HUES64 (cell line): ENCODE measurements around the gene RAB15.
A peak's percentile ranks its signal among the peaks of the same experiment; 100 is the strongest.
"Not testable (repeated sequence)": the region's sequence is repeated elsewhere in the genome, so short reads cannot be mapped to it uniquely, and the experiment has no call there.

Source experiments
- H3K27ac ChIP-seq: 2 replicates; pipeline ENCODE4 v1.7.0; 2013; ENCODE audit warnings: low read depth, low read length, inconsistent platforms
- H3K27me3 ChIP-seq: 2 replicates; pipeline ENCODE4 v1.6.1; 2013; ENCODE audit warnings: mild to moderate bottlenecking, low read length; ENCODE audit not compliant: insufficient read depth
- H3K36me3 ChIP-seq: 2 replicates; pipeline ENCODE4 v1.6.1; 2013; ENCODE audit warnings: mild to moderate bottlenecking, low read length; ENCODE audit not compliant: insufficient read depth
- H3K4me1 ChIP-seq: 2 replicates; pipeline ENCODE4 v1.6.1; 2013; ENCODE audit warnings: mild to moderate bottlenecking, low read length, moderate library complexity; ENCODE audit not compliant: insufficient read depth
- H3K4me3 ChIP-seq: 2 replicates; pipeline ENCODE4 v1.5.1; 2013; ENCODE audit warnings: mild to moderate bottlenecking, low read length, moderate library complexity
- H3K9ac ChIP-seq: 2 replicates; pipeline ENCODE4 v1.6.1; 2013; ENCODE audit warnings: mild to moderate bottlenecking, low read depth, low read length
- H3K9me3 ChIP-seq: 2 replicates; pipeline ENCODE4 v1.6.1; 2013; ENCODE audit warnings: low read depth, low read length; ENCODE audit not compliant: insufficient read depth
- WGBS: fragments of 150-250, 120-280 bp; methylation state at CpG from one replicate; pipeline ENCODE4 v1.1.7; 2013; ENCODE audit warnings: missing lambda C conversion rate; 5-methylcytosine and 5-hydroxymethylcytosine counted together

RAB15 gene

DNA sequence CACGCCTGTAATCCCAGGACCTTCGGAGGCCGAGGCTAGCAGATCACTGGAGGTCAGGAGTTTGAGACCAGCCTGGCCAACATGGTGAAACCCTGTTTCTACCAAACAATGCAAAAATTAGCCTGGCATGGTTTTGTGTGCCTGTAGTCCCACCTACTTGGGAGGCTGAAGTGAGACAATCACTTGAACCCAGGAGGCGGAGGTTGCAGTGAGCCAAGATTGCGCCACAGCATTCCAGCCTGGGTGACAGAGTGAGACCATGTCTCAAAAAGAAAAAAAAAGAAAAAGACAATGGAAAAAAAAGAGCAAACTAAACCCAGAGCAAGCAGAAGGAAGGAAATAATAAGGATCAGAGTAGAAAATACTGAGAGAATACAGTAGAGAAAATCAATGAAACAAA, 52.5 kb downstream of the RAB15 start:
- 87% methylated on average over 5 of the region's 5 CpGs for WGBS
- no peaks in the 10 kb centered on the region for H3K9me3 ChIP-seq

DNA sequence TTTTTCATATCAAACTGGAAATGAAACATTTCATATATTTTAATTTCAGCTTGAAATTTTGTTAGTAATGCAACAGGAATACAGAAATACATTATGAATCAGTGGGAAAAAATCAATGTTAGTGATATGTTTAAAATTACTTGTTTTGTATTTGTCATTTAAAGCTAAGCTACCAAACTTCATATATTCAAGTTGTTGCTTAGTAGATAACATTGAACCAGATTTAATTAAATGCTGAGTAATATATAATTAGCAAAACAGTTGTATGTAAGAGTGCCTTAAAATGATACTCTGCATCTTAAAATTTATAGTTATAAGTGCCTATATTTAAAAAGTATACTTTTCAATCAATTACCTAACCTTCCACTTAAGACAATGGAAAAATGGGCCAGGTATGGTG, 52.9 kb downstream of the RAB15 start:
- H3K9ac ChIP-seq: no peak overlapping the region
- peaks cover 10% of the 10 kb centered on the region for H3K4me1 ChIP-seq
- no peak overlapping the region for H3K27ac ChIP-seq
- no peak overlapping the region for H3K4me3 ChIP-seq
- H3K36me3 ChIP-seq: peaks cover 11% of the 10 kb centered on the region
- H3K27me3 ChIP-seq: no peaks in the 10 kb centered on the region
- no peaks in the 10 kb centered on the region for H3K9me3 ChIP-seq

More for the DNA sequence above, 52.5 kb downstream of the RAB15 start:
- no peaks in the 10 kb centered on the region for H3K27me3 ChIP-seq
- no peak overlapping the region for H3K9ac ChIP-seq
- H3K36me3 ChIP-seq: peaks cover 15% of the 10 kb centered on the region
- H3K27ac ChIP-seq: no peak overlapping the region
- peaks cover 10% of the 10 kb centered on the region for H3K4me1 ChIP-seq
- H3K4me3 ChIP-seq: no peak overlapping the region

DNA sequence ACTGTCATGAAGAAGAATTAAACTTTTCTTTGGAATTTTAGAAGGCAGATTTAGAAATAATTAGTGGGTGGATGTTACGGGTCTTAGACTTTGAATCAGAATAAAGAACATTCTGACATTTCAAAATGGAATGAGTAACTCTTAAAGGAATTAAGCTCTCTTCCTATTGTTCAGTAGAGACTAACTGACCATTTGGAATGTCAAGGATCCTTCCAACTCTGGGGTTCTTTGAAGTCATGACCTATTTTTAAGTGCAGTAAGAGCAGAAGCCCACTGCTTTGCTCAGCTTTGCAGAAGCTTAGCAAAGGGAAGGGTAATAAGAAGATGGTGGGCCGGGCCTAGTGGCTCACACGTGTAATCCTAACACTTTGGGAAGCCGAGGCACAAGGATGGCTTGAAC, 53.9 kb downstream of the RAB15 start:
- Histone ChIP-seq H3K27me3 (no peaks in the 10 kb centered on the region), H3K9me3 (no peaks in the 10 kb centered on the region), H3K36me3 (peaks cover 4% of the 10 kb centered on the region; the same call in 1 of the 2 replicates), H3K4me3 (no peak overlapping the region), H3K9ac (no peak overlapping the region), H3K4me1 (peaks cover 10% of the 10 kb centered on the region), H3K27ac (no peak overlapping the region)
- WGBS: 91% methylated on average over 4 of the region's 4 CpGs

DNA sequence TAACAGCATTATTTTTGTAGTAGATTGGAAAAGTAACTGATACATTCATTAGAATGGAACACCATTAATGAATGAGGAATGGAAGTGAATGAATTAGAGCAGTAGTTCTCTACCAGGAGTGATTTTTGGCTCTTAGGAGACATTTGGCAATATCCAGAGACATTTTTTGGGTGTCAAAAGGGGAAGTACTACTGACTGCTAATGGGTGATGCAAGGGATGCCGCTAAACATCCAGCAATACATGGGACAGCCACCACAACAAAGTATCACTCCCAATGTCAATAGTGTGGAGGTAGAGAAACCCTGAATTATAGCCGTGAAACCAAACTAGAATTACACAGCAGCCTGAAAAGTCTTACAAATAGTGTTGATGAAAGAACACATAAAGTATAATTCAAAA, 56.3 kb downstream of the RAB15 start:
- H3K9ac ChIP-seq: no peak overlapping the region

DNA sequence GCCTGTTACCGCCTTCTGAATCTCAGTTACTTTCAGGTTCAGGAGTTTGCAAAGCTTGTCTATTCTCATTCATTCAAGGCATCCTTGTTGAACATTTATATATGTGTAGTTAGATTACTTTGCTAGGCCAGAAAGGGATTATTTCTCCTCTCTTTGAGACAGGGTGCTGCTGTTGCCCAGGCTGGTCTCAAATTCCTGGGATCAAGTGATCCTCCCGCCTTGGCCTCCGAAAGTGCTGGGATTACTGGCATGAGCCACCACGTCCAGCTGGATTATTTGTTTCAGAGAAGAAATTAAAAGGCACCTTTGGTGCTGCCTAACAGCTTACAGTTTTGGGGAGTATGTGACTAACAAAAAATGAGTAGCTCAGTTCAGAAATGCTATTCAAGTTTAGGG, 57.1 kb downstream of the RAB15 start:
- WGBS: 47% methylated on average over 4 of the region's 4 CpGs
- H3K27me3 ChIP-seq: no peaks in the 10 kb centered on the region

More for the DNA sequence above, 56.3 kb downstream of the RAB15 start:
- 100% methylated on average over 1 of the region's 2 CpGs for WGBS
- Histone ChIP-seq H3K27ac (no peak overlapping the region), H3K9me3 (no peaks in the 10 kb centered on the region), H3K4me3 (peak overlapping the region; percentile 91), H3K27me3 (no peaks in the 10 kb centered on the region), H3K36me3 (no peaks in the 10 kb centered on the region), H3K4me1 (peaks cover 10% of the 10 kb centered on the region)

DNA sequence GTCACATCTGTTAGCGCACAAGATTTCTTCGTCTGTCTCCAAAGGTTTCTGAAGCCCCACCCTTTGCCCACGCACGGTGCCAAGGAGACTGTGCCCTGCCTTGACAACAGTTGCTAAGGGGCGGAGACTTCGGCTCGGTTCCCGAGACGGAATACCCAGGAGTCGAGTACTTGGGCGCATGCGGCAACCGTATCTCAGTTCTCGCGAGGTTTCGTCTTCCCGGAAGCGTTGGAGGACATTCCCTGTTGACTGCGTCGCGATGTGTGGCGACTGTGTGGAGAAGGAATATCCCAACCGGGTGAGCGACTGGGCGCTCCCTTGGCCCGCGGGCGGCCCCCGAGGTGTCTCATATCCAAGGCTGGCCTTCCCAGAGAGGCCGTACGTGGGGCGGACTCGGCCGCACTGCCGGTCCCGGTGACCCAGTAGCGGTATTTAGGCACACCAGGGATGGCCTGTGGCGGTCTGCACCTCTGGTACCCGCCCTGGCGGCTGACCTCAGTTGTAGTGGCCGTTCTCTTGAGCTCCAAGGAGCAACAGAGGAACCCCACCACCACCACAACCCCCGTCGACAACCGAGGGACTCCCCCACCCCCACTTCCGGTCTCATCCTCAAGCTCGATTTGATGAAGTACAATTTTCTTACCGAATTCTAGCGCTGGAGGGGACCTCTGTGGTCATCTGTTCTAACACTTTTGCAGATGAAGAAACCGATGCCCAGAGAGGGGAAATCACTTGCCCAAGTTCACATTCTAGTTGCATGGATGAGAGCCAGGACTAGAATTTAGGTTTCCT, 57.7 kb downstream of the RAB15 start, which contains the start of gene CHURC1:
Gene CHURC1, plus strand, starts transcription at position 219 of the 792 bp plus-strand sequence. Its CDS starts 41 bp downstream, at position 260.
- H3K9ac ChIP-seq: peak within 1 kb of the TSS; percentile 96
- peak within 1 kb of the TSS; percentile 94 for H3K27ac ChIP-seq
- no peaks in the 10 kb centered on the region for H3K27me3 ChIP-seq
- H3K9me3 ChIP-seq: no peaks in the 10 kb centered on the region
- no peaks in the 10 kb centered on the region for H3K36me3 ChIP-seq
- WGBS: under 1% methylated on average over 49 of the region's 49 CpGs
- H3K4me3 ChIP-seq: peak within 1 kb of the TSS; percentile 91
- peaks cover 10% of the 10 kb centered on the region for H3K4me1 ChIP-seq

More for the DNA sequence above, 57.1 kb downstream of the RAB15 start:
- Histone ChIP-seq H3K9ac (peak overlapping the region; percentile 96), H3K9me3 (no peaks in the 10 kb centered on the region), H3K4me1 (peaks cover 10% of the 10 kb centered on the region), H3K27ac (peak overlapping the region; percentile 94), H3K4me3 (peak overlapping the region; percentile 91), H3K36me3 (no peaks in the 10 kb centered on the region)

DNA sequence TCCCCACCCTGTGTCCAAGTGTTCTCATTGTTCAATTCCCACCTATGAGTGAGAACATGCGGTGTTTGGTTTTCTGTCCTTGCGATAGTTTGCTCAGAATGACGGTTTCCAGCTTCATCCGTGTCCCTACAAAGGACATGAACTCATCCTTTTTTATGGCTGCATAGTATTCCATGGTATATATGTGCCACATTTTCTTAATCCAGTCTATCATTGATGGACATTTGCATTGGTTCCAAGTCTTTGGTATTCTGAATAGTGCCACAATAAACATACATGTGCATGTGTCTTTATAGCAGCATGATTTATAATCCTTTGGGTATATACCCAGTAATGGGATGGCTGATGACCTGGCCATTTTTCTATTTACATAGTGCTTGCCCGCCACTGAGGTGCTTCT, 58.7 kb downstream of the RAB15 start:
- WGBS: 67% methylated on average over 1 of the region's 5 CpGs
- H3K4me3 ChIP-seq, H3K9me3 ChIP-seq, H3K36me3 ChIP-seq, H3K27me3 ChIP-seq, H3K27ac ChIP-seq, H3K9ac ChIP-seq: not testable (repeated sequence)
- H3K4me1 ChIP-seq: peaks cover 10% of the 10 kb centered on the region

DNA sequence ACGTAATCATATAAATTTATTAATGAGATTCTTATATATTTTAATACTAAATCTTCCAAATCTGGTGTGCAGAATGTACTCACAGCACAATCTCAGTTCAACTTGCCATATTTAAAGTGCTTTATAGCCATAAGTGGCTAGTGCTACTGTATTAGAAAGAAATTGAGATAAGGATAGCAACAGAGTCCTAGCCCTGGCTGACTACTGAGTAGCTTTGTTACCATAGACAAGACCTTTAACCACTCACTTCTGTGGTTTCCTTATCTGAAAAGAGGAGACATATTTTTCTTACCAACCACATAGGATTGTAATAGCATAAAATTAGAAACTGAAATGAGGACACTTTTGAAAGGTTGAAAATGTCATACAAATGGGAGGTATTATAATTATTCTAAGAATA, 59.9 kb downstream of the RAB15 start:
- Histone ChIP-seq H3K36me3 (no peaks in the 10 kb centered on the region), H3K4me3 (no peak overlapping the region), H3K4me1 (peaks cover 10% of the 10 kb centered on the region), H3K9ac (no peak overlapping the region), H3K27me3 (no peaks in the 10 kb centered on the region), H3K27ac (no peak overlapping the region), H3K9me3 (no peaks in the 10 kb centered on the region)
- no CpG with 5 or more reads among the region's 1 CpG for WGBS

DNA sequence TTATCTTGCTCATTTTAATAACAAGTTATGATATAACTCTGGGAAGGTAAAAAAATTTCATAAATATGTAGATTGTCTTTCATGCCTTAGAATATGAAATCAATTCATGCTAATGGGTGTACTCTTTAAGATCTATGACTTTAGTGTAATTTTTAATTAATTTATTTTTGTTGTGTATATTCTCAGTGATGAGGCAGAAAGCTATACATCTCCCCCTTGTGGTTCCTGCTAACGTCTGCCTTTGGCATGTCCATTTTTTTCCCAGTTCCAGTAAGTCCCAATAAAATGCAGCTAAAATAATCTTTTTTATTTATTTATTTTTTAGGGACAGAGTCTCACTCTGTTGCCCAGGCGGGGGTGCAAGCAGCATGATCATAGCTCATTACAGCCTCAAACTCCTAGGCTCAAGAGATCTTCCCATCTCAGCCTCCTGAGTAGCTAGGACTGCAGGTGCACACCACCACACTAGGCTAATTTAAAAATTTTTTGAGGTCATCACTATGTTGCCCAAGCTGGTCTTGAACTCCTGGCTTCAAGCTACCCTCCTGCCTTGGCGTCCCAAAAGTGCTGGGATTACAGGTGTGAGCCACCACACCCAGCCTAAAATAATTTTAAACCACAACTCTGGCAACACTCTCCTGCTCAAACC, 61.2 kb downstream of the RAB15 start:
- no peaks in the 10 kb centered on the region for H3K9me3 ChIP-seq
- no peaks in the 10 kb centered on the region for H3K27me3 ChIP-seq
- peaks cover 10% of the 10 kb centered on the region for H3K4me1 ChIP-seq
- no peak overlapping the region for H3K9ac ChIP-seq
- no peak overlapping the region for H3K27ac ChIP-seq
- no peak overlapping the region for H3K4me3 ChIP-seq
- no peaks in the 10 kb centered on the region for H3K36me3 ChIP-seq
- WGBS: 17% methylated on average over 3 of the region's 3 CpGs

DNA sequence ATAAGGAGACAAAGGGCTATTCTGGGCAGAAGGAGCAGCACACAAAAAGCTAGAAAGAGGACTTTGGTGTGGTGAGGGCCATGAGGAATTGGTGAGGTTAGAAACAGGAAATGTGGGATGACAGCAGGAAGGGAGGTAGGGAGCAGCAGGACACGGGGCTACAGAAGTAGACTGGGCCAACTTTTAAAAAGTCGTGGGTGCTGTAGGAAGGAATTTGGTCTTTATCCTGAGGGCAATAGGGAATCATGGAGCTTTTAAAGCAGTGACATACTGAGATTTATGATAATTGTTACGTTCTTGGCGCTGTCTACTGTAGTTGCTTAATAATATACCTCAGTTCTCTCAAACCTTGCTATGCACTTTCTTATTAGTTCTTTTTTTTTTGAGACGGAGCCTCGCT, 66.1 kb downstream of the RAB15 start:
- Histone ChIP-seq H3K9ac (no peak overlapping the region), H3K9me3 (no peaks in the 10 kb centered on the region), H3K27me3 (no peaks in the 10 kb centered on the region), H3K27ac (no peak overlapping the region), H3K4me1 (no peaks in the 10 kb centered on the region), H3K36me3 (no peaks in the 10 kb centered on the region), H3K4me3 (no peak overlapping the region)
- WGBS: 87% methylated on average over 6 of the region's 6 CpGs

DNA sequence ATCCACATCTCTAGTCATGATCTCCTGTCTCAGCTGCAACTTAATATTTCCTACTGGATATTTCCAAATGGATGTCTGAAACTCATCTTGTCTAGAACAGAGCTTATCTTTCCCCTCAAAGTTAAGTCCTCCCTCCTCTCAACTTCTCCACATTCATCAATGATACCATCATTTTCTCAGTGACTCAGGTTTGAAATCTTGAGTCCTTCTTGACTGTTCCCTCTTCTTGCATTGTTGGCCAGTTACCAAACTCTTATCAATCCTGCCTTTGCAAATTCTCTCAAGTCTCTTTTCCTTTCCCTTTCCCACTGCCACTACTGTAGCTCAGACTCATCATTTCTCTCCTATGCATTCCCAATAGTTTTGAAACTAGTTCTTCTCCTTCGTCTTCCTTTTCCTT, 72.2 kb downstream of the RAB15 start:
- H3K9me3 ChIP-seq: no peaks in the 10 kb centered on the region
- H3K27ac ChIP-seq: no peak overlapping the region
- 75% methylated on average over 1 of the region's 1 CpG for WGBS
- no peak overlapping the region for H3K4me3 ChIP-seq
- H3K9ac ChIP-seq: no peak overlapping the region
- H3K27me3 ChIP-seq: no peaks in the 10 kb centered on the region
- no peaks in the 10 kb centered on the region for H3K36me3 ChIP-seq
- H3K4me1 ChIP-seq: no peaks in the 10 kb centered on the region
